AG09309 (cell line): ENCODE data around the gene POU2F2.

Experiments used
- DNase-seq: peaks from one replicate; pipeline ENCODE4 v3.0.0-alpha.2; 2010; ENCODE audit warnings: low read depth
- H3K4me3 ChIP-seq: 2 replicates; pipeline ENCODE4 v1.5.1; 2011; ENCODE audit warnings: mild to moderate bottlenecking, low read depth, low read length, moderate library complexity; ENCODE audit not compliant: control insufficient read depth
- CTCF ChIP-seq: IDR thresholded peaks from 2 replicates; pipeline ENCODE4 v1.5.1; 2011; ENCODE audit warnings: mild to moderate bottlenecking, low read depth, low read length, inconsistent platforms; ENCODE audit not compliant: insufficient read depth, control insufficient read depth; ENCODE audit errors: missing control alignments

Gene POU2F2

DNA sequence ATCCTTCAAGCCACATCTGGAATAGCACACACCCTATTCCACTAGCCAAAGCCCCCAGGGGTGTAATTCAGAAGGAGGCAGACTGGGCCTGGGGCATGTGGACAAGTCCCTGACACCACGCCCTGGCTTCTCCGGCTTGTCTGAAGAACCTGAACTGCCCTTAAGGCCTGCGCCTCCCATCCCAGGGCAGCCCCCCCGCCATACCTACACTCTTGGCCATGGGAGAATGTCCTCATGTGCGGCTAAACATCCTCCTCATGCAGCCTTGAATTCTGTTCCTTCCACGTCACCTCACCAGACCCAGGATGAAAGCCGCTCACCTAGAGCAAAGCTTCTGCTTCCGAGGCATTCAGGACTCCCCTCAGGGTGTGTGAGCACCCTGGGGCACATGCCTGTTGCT lies 24.3 kb upstream of the POU2F2 start:
- H3K4me3 ChIP-seq, result no peak overlapping the region
- no peak for DNase-seq
- no peak for TF ChIP-seq CTCF

- no peak overlapping the region for H3K4me3 ChIP-seq
- DNase-seq, result no peak
- no peak for TF ChIP-seq CTCF
Measured at GRCh38 chr19:42155796-42156195, 23.6 kb upstream of the POU2F2 start.

GRCh38 chr19:42154471-42155323 lies 22.5 kb upstream of the POU2F2 start:
- TF ChIP-seq CTCF, result no peak
- DNase-seq, result no peak
- H3K4me3 ChIP-seq, result no peak overlapping the region

DNA sequence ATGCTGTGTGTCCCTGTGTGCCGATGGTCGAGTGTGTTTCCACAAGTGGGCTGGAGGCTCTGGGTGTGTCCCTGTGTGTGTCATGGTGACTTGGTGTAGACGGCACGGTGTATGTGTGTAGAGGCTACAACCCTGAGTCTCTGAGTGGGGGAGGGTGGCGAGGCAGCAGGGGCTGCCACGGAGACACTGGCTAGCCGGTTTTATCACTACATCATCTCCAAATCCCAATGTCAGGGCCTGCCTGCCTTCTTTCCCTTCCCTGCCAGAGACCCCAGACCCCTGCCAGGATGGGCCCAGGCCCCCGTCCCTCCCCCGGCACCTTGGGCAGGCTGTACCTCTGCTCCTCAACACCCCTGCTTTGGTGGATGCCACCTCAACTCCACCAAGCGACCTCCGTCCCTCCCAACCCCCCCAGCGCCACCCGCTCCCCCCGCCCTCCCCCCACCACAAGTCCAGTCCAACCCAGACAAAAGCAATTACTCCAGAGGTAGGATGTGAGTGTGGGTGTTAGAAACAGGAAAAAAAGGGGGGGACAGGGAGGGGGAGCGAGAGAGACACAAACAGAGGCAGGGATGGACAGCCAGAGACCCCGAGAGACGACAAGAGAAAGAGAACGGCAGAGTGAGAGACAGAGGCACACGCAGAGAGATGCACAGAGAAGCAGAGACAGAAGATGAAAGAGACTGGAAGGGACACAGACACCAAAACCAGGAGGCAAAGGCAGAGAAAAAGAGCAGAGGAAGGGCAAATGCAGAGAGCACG lies 21.6 kb upstream of the POU2F2 start:
- DNase-seq, result no peak
- H3K4me3 ChIP-seq, result no peak overlapping the region
- no peak for TF ChIP-seq CTCF

DNA sequence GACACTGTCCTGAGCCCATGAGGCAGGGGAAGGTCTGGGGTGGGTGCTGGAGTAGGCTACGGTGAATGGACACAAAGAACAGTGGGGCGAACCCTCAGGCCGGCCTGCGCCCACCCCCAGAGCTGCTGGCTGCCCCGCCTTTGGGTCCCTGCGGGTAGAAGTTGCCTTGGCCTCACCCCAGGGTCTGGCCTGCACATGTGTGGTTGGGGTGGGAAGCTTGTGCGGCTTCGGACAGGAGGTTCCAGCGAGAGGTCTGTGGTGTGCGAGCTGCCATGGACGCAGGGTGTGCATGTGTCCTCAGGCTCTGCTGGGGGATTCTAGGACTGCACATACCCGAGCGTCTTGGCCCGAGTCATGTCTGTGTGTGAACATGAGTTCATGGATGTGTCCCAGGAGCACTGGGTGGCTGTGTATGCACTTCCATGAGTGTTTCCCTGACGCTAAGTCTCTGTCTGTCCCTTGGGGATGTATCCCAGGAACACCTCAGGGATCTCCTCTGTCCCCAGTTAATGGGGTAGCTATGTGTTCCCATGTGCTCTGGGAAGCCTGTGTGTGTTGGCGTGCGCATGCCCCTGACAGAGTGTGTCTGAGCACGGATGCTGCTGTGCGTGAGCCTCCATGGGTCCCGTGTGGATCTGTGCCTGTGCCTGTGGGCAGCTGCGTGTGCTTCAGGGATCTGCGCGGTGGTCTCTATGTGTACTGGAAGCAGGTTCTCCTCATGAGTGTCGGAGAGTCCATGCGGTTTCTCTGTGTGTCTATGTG lies 20.8 kb upstream of the POU2F2 start:
- no peak overlapping the region for H3K4me3 ChIP-seq
- DNase-seq, result no peak
- no peak for TF ChIP-seq CTCF
